DND-41 (cell line): ENCODE measurements around the gene URB1.

ENCODE experiments used
- ATAC-seq: fragments of 200-7000 bp; cut with Tn5 transposase; 3 replicates; pipeline ENCODE4 v1.9.1; 2021; ENCODE audit warnings: low read depth; ENCODE audit not compliant: insufficient read depth
- DNase-seq: peaks from one replicate; pipeline ENCODE4 v3.0.0-alpha.2; 2020
- H2AFZ ChIP-seq: 2 replicates; pipeline ENCODE4 v1.6.0; 2012; ENCODE audit warnings: low read depth, low read length
- H3K27ac ChIP-seq: 2 replicates; pipeline ENCODE4 v1.5.1; 2012; ENCODE audit warnings: low read length, inconsistent platforms
- H3K27me3 ChIP-seq: fragments of 200-600 bp; sonication (generic); 2 replicates; pipeline ENCODE4 v1.6.0; 2012; ENCODE audit warnings: low read length, mild to moderate bottlenecking, inconsistent platforms; ENCODE audit not compliant: insufficient read depth, poor library complexity
- H3K36me3 ChIP-seq: 2 replicates; pipeline ENCODE4 v1.5.1; 2012; ENCODE audit warnings: low read length, inconsistent platforms; ENCODE audit not compliant: insufficient read depth
- H3K4me1 ChIP-seq: 2 replicates; pipeline ENCODE4 v1.5.1; 2012; ENCODE audit warnings: mild to moderate bottlenecking, low read length; ENCODE audit not compliant: insufficient read depth
- H3K4me2 ChIP-seq: 2 replicates; pipeline ENCODE4 v1.6.0; 2012; ENCODE audit warnings: mild to moderate bottlenecking, moderate library complexity, low read length, inconsistent platforms; ENCODE audit not compliant: insufficient read depth
- H3K4me3 ChIP-seq, 2 experiments: fragments of 200-600 bp in 1 of 2; shearing (Covaris generic) in 1 of 2; 2 replicates each; pipeline ENCODE4 v1.5.1; 2012 to 2016; ENCODE audit warnings: inconsistent platforms in 2 of 2, low read length in 2 of 2, mild to moderate bottlenecking in 2 of 2, low read depth in 1 of 2, moderate library complexity in 1 of 2
- H3K79me2 ChIP-seq: 2 replicates; pipeline ENCODE4 v1.6.0; 2012; ENCODE audit warnings: low read length, inconsistent platforms; ENCODE audit not compliant: insufficient read depth
- H3K9ac ChIP-seq: 2 replicates; pipeline ENCODE4 v1.6.0; 2012; ENCODE audit warnings: low read depth, mild to moderate bottlenecking, inconsistent platforms, low read length, moderate library complexity
- H3K9me3 ChIP-seq: 2 replicates; pipeline ENCODE4 v1.5.1; 2012; ENCODE audit warnings: low read length, moderate library complexity, mild to moderate bottlenecking, inconsistent platforms; ENCODE audit not compliant: insufficient read depth, severe bottlenecking
- H4K20me1 ChIP-seq: 2 replicates; pipeline ENCODE4 v1.6.0; 2012; ENCODE audit warnings: low read length; ENCODE audit not compliant: insufficient read depth
- EZH2 ChIP-seq: IDR thresholded peaks from 3 replicates; pipeline ENCODE4 v1.6.1; 2012; ENCODE audit warnings: borderline replicate concordance, low read depth, mild to moderate bottlenecking, moderate library complexity, low read length, inconsistent platforms; ENCODE audit not compliant: severe bottlenecking
- TF ChIP-seq, protein P1 (sequence below): IDR thresholded peaks from 2 replicates; pipeline ENCODE4 v1.5.1; 2012; ENCODE audit warnings: borderline replicate concordance, low read length, moderate library complexity, mild to moderate bottlenecking; ENCODE audit not compliant: poor library complexity, severe bottlenecking; ENCODE audit errors: extremely low read depth

The URB1 gene

DNA sequence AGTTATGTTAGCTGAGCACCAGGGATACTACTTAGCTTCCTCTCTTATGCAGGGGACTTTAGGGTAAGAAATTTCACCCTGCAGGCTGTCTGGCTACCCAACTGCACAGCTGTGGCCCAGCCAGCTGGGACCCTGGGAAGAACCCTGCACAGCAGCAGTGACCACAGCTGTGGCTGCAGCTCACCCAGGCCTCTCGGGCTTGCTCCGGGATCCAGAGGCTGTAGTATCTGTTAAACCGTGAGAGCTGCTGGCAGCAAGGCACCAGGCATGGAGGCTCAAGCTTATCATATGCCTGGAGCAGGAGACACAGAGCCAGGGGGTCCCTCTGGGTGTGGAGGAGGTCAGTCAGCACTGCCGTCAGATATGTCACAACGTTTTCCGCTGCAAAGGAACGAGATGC is 40.3 kb downstream of the URB1 start:
- Histone ChIP-seq H3K4me2 (no peak overlapping the region), H3K4me1 (no peaks in the 10 kb centered on the region), H4K20me1 (0 out of 2 replicates have a peak, but pooled peaks cover 2% of the 10 kb centered on the region), H3K9ac (no peak overlapping the region), H3K36me3 (peaks cover 99% of the 10 kb centered on the region), H3K27me3 (no peaks in the 10 kb centered on the region), H3K27ac (no peak overlapping the region), H3K4me3 (no peak overlapping the region), H3K9me3 (no peaks in the 10 kb centered on the region), H2AFZ (no peak overlapping the region), H3K79me2 (no peaks in the 10 kb centered on the region)
- ATAC-seq (no peak), DNase-seq (no peak)
- TF ChIP-seq EZH2 = no peak
- TF ChIP-seq, protein P1, sequence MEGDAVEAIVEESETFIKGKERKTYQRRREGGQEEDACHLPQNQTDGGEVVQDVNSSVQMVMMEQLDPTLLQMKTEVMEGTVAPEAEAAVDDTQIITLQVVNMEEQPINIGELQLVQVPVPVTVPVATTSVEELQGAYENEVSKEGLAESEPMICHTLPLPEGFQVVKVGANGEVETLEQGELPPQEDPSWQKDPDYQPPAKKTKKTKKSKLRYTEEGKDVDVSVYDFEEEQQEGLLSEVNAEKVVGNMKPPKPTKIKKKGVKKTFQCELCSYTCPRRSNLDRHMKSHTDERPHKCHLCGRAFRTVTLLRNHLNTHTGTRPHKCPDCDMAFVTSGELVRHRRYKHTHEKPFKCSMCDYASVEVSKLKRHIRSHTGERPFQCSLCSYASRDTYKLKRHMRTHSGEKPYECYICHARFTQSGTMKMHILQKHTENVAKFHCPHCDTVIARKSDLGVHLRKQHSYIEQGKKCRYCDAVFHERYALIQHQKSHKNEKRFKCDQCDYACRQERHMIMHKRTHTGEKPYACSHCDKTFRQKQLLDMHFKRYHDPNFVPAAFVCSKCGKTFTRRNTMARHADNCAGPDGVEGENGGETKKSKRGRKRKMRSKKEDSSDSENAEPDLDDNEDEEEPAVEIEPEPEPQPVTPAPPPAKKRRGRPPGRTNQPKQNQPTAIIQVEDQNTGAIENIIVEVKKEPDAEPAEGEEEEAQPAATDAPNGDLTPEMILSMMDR = no peak

DNA sequence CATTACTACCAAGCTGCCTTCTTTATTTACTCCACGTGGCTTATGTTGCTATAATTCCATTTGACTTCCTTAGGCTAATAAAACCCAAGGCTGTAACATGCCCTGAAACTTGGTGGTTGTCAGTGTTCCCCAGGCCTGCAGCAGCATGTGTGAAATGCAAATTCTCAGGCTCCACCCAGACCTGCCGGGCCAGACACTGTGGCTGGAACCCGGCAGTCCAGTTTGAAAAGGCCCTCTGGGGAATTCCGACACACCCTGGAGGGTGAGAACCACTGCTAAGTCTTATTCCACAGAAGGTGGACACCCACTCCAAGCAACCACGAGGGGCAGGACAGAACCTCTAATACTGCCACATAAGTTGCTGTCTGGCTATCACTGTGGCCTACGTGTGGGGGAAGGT is 41.4 kb downstream of the URB1 start:
- H4K20me1 ChIP-seq = 0 out of 2 replicates have a peak, but pooled peaks cover 2% of the 10 kb centered on the region
- no peaks in the 10 kb centered on the region for H3K9me3 ChIP-seq
- H3K79me2 ChIP-seq = no peaks in the 10 kb centered on the region
- H3K27ac ChIP-seq = no peak overlapping the region
- H3K4me3 ChIP-seq = no peak overlapping the region
- H3K4me2 ChIP-seq = no peak overlapping the region
- ATAC-seq (no peak), DNase-seq (no peak)
- no peaks in the 10 kb centered on the region for H3K27me3 ChIP-seq
- TF ChIP-seq, protein P1 = no peak
- TF ChIP-seq EZH2 = no peak
- H3K9ac ChIP-seq = no peak overlapping the region
- no peak overlapping the region for H2AFZ ChIP-seq
- peaks cover 100% of the 10 kb centered on the region for H3K36me3 ChIP-seq
- no peaks in the 10 kb centered on the region for H3K4me1 ChIP-seq

DNA sequence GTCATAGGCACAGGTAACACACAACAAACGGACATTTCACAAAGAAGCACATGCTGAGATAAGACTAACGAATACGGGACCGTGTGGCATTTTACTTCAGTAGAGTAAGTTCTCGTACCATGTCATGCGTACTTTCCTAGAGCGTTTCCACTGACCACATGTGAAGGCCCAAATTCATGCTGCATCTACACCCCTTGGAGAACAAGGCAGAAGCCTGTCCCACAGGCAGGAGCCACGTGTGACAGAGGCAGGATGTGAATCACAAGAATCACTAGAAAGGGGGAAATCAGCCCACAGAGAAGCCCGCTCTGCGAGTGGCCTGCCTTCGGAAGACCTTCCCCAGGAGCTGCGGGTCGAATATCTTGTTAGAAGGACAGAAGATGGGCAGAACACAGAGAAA is 41.8 kb downstream of the URB1 start:
- no peaks in the 10 kb centered on the region for H3K27me3 ChIP-seq
- TF ChIP-seq EZH2 = no peak
- TF ChIP-seq, protein P1 = no peak
- no peaks in the 10 kb centered on the region for H3K4me1 ChIP-seq
- DNase-seq (no peak), ATAC-seq (no peak)
- H4K20me1 ChIP-seq = 0 out of 2 replicates have a peak, but pooled peaks cover 2% of the 10 kb centered on the region
- no peaks in the 10 kb centered on the region for H3K9me3 ChIP-seq
- H3K9ac ChIP-seq = no peak overlapping the region
- no peak overlapping the region for H2AFZ ChIP-seq
- H3K4me3 ChIP-seq = no peak overlapping the region
- H3K4me2 ChIP-seq = no peak overlapping the region
- no peaks in the 10 kb centered on the region for H3K79me2 ChIP-seq
- no peak overlapping the region for H3K27ac ChIP-seq
- H3K36me3 ChIP-seq = peaks cover 100% of the 10 kb centered on the region

DNA sequence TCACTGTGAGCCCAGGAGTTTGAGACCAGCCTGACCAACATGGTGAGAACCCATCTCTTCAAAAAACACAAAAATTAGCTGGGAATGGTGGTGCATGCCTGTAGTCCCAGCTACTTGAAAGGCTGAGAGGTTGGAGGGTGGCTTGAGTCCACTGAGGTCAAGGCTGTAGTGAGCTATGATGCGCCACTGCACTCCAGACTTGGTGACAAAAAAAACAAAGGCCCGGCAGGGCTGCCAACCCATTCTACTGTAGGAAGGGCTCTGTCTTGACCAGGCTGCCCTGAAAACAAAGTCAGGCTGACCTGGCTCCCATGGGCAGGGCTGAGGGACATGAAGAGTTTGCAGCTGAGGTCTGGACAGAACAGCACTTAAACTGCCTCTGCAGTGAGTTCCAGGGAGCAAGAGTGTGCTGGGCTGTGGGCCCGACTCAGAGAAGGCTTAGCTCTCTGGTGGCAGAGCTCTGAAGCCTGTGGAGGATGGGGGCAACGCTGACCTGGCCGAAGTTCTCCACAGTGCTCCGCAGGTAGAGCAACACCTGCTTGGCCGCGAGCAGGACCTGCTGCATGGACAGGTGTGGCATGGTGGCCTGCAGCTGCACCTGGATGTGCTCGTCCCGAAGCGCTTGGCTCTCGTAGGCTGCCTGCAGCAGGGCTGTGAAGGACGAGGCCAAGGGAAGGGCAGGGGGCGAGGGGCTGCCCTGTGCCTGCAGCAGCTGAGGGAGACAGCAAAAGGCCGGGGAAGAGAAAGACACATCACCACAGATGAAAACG is 42.4 kb downstream of the URB1 start:
- Histone ChIP-seq H2AFZ (no peak overlapping the region), H4K20me1 (0 out of 2 replicates have a peak, but pooled peaks cover 2% of the 10 kb centered on the region), H3K36me3 (peaks cover 100% of the 10 kb centered on the region), H3K9ac (no peak overlapping the region), H3K79me2 (no peaks in the 10 kb centered on the region), H3K4me3 (no peak overlapping the region), H3K4me2 (no peak overlapping the region), H3K9me3 (peaks cover 1% of the 10 kb centered on the region), H3K27me3 (no peaks in the 10 kb centered on the region), H3K27ac (no peak overlapping the region), H3K4me1 (no peaks in the 10 kb centered on the region)
- DNase-seq (no peak), ATAC-seq (no peak)
- no peak for TF ChIP-seq EZH2
- TF ChIP-seq, protein P1 = no peak
